Type B pancreatic cell (in vitro differentiated cells): ENCODE data around the gene NOTCH3. TPM values are rescaled to one million over a fixed set of nuclear protein-coding genes. Genes with fewer than 3 reads are reported as not detected.
A peak's percentile ranks its signal among the peaks of the same experiment; 100 is the strongest.

Source experiments
- DNase-seq: peaks from one replicate; pipeline ENCODE4 v3.0.0; 2021; ENCODE audit warnings: mixed read lengths; ENCODE audit not compliant: unreplicated experiment; ENCODE audit errors: extremely low spot score
- H3K27ac Mint-ChIP-seq: 2 replicates; pipeline ENCODE4 v1.8.0; 2021; ENCODE audit warnings: mild to moderate bottlenecking, mixed read lengths
- H3K27me3 Mint-ChIP-seq: 2 replicates; pipeline ENCODE4 v1.8.0; 2021; ENCODE audit warnings: mixed read lengths
- H3K36me3 Mint-ChIP-seq: 2 replicates; pipeline ENCODE4 v1.8.0; 2021; ENCODE audit warnings: mixed read lengths
- H3K4me1 Mint-ChIP-seq: one replicate; pipeline ENCODE4 v1.8.0; 2021; ENCODE audit warnings: mixed read lengths; ENCODE audit not compliant: unreplicated experiment
- H3K4me3 Mint-ChIP-seq: 2 replicates; pipeline ENCODE4 v1.8.0; 2021; ENCODE audit warnings: mild to moderate bottlenecking, mixed read lengths
- H3K9me3 Mint-ChIP-seq: 2 replicates; pipeline ENCODE4 v1.8.0; 2021; ENCODE audit warnings: mixed read lengths
- total RNA-seq: library from RNA; stranded (reverse); gene quantifications from 2 replicates; pipeline ENCODE4 v1.2.1, GENCODE V29; 2021; ENCODE audit warnings: low replicate concordance
- TF ChIP-seq, protein P1 (sequence below): fragments of 200-600 bp; sonication (generic); conservative IDR thresholded peaks from 2 replicates; pipeline ENCODE4 v1.5.0; 2021; ENCODE audit warnings: antibody characterized with exemption, mild to moderate bottlenecking

Gene NOTCH3
- total RNA-seq, 1 donor from 2014 or later: 119 TPM

DNA sequence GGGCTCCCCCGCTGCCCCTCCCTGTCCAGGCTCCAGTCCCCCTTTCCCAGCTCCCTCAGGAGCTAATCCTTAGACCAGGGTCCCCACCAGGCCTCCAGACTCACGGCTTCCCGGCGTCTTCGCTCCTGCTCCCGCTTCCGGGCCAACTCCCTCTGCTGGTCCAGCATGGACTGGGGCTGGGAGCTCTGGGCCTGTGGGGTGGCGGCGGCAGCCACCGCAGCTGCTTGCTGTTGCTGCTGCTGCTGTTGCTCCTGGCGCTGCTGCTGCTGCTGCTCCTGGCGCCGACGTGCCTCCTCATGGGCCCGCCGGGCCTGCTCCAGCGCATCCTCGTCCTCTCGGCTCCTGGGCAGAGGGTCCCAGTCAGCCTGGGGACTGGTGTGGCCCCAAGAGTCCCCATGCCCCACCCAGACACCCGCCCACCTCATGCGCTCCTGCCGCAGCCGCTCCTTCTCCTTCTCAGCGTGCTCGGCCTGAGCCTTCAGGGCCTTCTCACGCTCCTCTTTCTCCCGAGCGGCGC lies 37.9 kb upstream of the NOTCH3 start:
- Mint-ChIP-seq H3K4me3 (no peak overlapping the region), H3K27ac (no peak overlapping the region), H3K36me3 (peaks cover 15% of the 10 kb centered on the region), H3K4me1 (peaks cover 4% of the 10 kb centered on the region), H3K27me3 (peaks cover 3% of the 10 kb centered on the region), H3K9me3 (no peaks in the 10 kb centered on the region)
- TF ChIP-seq, protein P1, sequence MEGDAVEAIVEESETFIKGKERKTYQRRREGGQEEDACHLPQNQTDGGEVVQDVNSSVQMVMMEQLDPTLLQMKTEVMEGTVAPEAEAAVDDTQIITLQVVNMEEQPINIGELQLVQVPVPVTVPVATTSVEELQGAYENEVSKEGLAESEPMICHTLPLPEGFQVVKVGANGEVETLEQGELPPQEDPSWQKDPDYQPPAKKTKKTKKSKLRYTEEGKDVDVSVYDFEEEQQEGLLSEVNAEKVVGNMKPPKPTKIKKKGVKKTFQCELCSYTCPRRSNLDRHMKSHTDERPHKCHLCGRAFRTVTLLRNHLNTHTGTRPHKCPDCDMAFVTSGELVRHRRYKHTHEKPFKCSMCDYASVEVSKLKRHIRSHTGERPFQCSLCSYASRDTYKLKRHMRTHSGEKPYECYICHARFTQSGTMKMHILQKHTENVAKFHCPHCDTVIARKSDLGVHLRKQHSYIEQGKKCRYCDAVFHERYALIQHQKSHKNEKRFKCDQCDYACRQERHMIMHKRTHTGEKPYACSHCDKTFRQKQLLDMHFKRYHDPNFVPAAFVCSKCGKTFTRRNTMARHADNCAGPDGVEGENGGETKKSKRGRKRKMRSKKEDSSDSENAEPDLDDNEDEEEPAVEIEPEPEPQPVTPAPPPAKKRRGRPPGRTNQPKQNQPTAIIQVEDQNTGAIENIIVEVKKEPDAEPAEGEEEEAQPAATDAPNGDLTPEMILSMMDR: no peak
- no peak for DNase-seq

DNA sequence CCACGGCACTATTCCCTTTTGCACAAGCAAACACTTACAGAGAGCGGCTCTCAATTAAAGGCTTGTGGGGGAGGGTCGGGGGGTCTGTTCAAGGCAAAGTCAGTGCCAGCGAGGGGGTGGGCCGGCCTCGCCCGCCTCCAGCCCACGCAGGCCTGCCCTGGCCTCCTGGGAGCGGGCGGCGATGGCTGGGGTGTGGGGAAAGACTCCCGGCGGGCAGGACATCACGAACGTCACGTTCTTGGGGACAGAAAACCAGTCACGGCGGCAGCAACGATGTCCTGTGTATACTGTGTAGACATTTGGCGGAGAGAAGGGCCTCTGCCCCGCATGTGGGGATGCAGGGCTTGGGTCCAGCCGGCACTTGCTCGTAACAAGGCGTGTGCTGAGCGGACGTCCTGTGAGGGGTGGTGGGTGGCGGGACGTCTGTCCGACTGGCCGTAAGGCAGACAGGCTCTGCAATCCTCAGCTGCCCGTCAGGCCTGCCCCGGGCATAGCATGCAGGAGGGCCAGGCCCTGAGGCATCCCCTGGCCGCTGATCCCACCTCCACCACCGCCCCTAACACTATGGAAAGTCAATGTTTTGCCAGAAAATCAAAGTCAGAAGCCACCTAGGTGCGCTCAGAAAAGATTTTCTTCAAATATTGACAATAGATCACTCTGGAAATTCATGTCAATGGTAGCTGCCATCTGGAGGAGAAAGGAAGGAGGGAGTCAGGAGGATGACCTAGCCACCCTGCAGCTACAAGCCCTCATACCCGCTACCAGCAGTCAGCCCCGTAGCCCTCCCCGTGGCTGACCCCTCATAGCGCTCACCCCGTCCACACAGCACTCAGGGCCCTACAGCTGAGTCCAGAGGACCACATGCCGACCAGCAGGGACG lies 37.2 kb upstream of the NOTCH3 start:
- Mint-ChIP-seq H3K4me3 (no peak overlapping the region), H3K27me3 (peaks cover 3% of the 10 kb centered on the region), H3K36me3 (peaks cover 12% of the 10 kb centered on the region), H3K4me1 (peaks cover 4% of the 10 kb centered on the region), H3K27ac (no peak overlapping the region), H3K9me3 (no peaks in the 10 kb centered on the region)
- DNase-seq: no peak
- TF ChIP-seq, protein P1: no peak

DNA sequence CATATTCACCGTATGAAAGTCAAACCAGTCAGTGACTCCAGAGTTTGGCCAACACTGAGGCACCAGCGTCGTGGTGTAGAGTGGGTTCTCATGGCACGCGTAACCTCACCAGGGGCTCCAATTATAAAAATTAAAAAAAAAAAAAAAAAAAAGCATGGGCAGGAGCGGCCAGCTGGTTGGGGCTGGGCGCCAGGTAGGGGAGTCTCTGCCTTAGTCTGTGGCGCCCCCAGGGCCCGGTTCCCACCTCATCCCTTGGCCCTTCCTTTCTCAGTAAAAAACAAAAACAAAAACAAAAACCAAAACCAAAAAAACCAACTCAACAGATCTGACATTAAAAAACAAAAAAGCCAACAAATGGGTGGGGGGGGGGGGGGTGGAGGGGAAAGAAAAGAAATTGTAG lies 36.1 kb upstream of the NOTCH3 start:
- DNase-seq: no peak
- Mint-ChIP-seq H3K4me1 (peaks cover 4% of the 10 kb centered on the region), H3K4me3 (no peak overlapping the region), H3K36me3 (peaks cover 12% of the 10 kb centered on the region), H3K27me3 (peaks cover 12% of the 10 kb centered on the region), H3K27ac (no peak overlapping the region), H3K9me3 (no peaks in the 10 kb centered on the region)
- TF ChIP-seq, protein P1: no peak

DNA sequence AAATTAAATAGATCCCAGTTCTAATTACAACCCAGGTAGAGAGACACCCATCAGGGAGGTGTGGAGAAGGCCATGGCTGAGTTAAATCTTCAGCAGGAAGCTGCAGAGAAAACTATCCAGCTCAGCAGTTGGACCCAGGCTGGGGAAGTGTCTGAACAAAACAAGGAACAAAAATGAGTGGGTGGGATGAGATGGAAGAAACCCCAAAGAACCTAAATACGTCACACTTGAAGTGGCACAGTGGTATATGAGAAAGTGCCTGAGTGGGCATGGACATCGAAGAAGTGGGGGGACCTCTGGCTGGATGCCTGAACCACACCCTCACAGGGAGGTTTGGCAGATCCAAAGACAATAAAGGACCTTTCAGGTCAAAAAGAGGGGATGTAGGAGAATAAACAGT lies 35.0 kb upstream of the NOTCH3 start:
- no peaks in the 10 kb centered on the region for H3K9me3 Mint-ChIP-seq
- DNase-seq: no peak
- H3K27ac Mint-ChIP-seq: peak overlapping the region; percentile 80
- peaks cover 22% of the 10 kb centered on the region for H3K27me3 Mint-ChIP-seq
- TF ChIP-seq, protein P1: no peak
- H3K4me3 Mint-ChIP-seq: no peak overlapping the region
- H3K36me3 Mint-ChIP-seq: peaks cover 12% of the 10 kb centered on the region
- peaks cover 4% of the 10 kb centered on the region for H3K4me1 Mint-ChIP-seq

DNA sequence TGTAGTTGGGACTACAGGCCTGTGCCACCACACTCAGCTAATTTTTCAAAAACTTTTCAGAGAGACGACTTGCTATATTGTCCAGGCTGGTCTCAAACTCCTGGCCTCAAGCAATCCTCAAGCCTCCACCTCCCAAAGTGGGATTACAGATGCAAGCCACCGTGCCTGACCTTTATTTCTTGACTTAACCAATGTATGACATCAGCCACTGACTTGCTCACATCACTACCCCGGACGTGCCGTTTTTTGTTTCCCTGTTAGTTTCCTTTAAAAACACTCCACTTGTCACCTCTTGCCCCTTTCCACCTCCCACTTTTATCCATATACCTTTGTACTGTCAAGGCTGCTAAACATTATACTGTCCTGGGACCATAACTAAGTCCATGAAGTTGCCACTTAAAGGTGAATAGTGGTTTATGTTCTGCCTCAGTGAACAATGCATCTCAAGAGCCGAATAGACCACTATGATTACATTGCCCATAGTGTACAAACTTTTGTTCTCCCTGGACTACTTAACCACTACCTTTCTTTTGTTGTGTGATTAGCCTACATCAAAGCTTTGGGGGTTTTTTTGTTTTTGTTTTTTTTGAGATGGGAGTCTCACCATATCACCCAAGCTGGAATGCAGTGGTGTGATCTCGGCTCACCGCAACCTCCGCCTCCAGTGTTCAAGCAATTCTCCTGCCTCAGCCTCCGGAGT lies 33.8 kb upstream of the NOTCH3 start:
- Mint-ChIP-seq H3K4me1 (peaks cover 4% of the 10 kb centered on the region), H3K9me3 (no peaks in the 10 kb centered on the region), H3K27ac (peak overlapping the region; percentile 80), H3K4me3 (peak overlapping the region; percentile 50), H3K27me3 (peaks cover 25% of the 10 kb centered on the region), H3K36me3 (peaks cover 12% of the 10 kb centered on the region)
- no peak for DNase-seq
- TF ChIP-seq, protein P1: no peak
